HG03520 (cell line): Measurements from ENCODE around the gene EMC7.

Experiments used
- ATAC-seq: cut with Tn5 transposase; IDR thresholded peaks from one replicate; pipeline ENCODE4 v1.9.1; 2021; ENCODE audit warnings: mild to moderate bottlenecking, moderate library complexity; ENCODE audit not compliant: unreplicated experiment

Gene EMC7

DNA sequence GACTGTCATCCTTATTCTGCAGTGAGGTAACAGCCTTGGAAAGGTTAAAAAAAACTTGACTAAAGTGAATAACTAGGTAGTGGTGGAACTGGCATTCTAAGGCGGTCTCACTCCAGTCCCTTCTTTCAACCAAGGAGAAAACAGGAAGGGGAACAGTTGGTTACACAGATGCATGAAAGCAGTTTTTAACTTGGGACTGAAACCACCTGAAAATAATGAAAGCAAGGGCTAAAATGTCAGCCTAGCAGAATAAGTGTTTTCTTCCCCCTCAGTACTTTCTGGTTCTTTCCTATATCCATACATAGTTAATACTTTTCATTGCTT is 61.9 kb downstream of the EMC7 start:
- no peak for ATAC-seq

DNA sequence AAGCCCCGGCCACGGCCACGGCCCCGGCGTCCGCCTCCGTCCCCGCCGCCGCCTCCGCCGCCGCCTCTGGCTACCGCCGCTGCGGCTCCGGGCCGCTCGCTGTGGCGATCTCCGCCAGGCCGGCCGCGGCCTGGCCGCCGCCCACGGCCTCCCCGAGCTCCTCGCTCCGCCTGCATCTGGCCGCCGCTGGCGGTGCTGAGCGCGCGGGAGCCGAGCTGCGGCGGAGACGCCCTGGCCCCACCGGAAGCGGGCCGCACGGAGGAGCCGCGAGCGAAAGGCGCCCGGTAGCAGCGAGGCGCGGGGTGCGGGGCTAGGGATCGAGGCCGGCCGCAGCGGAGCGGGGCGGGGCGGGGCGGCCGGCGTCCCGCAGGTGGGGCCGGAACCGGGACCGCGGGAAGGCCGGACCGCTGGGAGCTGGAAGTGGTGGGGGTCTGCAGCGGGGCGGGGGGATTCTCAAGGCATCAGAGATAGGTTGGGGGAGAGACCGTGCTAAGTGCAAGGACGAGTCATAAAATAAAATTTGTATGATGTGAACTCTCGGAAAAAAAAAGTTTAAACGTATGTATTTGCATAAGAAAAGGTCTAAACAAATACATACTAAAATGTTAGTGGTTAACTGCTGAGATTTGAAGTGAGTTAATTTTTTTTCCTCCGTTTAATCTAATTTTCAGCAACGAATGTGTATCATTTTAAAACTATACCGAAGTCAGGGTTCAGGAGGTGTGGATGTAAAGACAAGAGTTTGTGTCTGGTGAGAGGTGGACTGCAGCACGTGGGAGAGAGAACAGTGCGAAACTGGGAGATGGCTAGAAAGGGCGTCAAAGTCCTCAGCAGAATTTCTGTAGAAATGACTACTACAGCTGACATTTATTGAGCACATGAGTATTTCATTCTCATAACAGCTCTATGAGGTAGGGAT is 62.5 kb downstream of the EMC7 start, which contains the start of gene AVEN:
TSS of gene AVEN (minus strand) at position 334 of the 919 bp plus-strand sequence. CDS start at position 176, 158 bp downstream.
- ATAC-seq = peak; percentile 40

DNA sequence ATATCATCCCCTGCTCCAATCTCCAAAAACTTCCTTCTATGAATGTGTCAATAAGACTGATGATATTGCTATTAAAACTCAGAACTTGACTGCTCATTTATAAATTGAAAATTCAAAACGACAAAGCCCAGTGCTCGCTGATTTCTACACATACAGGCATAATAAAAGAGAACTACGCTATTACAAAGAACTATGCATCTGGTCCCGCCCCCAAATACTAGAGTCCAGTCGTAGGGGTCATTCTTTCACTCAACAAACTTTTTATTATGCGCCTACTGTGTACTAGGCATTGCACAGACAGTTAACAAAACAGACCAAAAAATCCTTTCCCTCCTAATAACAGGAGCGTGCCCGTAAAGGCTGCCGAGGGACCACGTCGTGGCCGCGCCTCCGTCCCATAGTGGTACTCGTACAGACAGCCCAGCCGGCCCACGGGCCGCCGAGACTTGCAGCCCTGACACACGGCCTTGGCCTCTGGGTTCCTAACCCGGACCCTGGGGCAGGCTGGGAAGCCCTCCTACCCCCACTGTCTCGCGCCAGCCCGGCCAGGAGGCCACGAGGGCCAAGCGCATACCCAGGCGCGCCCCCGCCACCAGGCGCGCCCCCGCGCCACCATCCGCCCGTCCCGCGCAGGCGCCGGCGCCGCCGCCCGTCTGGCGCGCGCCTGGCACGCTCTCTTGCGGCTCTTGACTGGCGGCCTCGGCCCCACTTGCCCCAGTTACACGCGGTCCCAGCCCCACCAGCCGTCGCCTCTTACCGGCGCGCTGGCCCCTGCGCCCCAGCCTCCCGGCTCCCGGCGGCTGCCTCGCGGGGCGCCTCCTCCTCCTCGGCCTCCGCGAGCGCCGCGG is 63.4 kb downstream of the EMC7 start:
- peak; percentile 68 for ATAC-seq
